Gastrocnemius medialis (tissue), 4 donors: ENCODE measurements around the gene CCDC91. TPM values are rescaled to one million over a fixed set of nuclear protein-coding genes. Genes with fewer than 3 reads are reported as not detected.
A peak's percentile ranks its signal among the peaks of the same experiment; 100 is the strongest.

Experiments
- ATAC-seq, 2 donors: fragments of 150-250 bp; one replicate each; pipeline ENCODE4 v1.9.1; 2016
- DNase-seq, 2 donors: peaks; one replicate each; pipeline ENCODE4 v3.0.0-alpha.2; 2019
- H3K27ac ChIP-seq, 4 donors: fragments of 200-600 bp; sonication (generic); 1 replicate in 1 of 4; 2 replicates in 3 of 4; pipeline ENCODE4 v1.5.1; 2016 to 2018; ENCODE audit warnings: mild to moderate bottlenecking in 2 of 4, moderate library complexity in 1 of 4
- H3K27me3 ChIP-seq, 3 donors: fragments of 200-600 bp; sonication (generic) in 2 of 3; 1 replicate in 1 of 3; 2 replicates in 2 of 3; pipeline versions ENCODE4 v1.5.1 to v1.6.0; 2016 to 2019; ENCODE audit warnings: mild to moderate bottlenecking in 1 of 3, moderate library complexity in 1 of 3
- H3K36me3 ChIP-seq, 2 donors: fragments of 200-600 bp; sonication (generic) in 1 of 2; one replicate each; pipeline ENCODE4 v1.5.1; 2017 to 2018
- H3K4me1 ChIP-seq, 2 donors: fragments of 200-600 bp; sonication (generic) in 1 of 2; one replicate each; pipeline ENCODE4 v1.5.1; 2016 to 2017; ENCODE audit warnings: mild to moderate bottlenecking in 2 of 2
- H3K4me3 ChIP-seq, 4 donors: fragments of 200-600 bp; sonication (generic) in 3 of 4; 1 replicate in 1 of 4; 2 replicates in 3 of 4; pipeline ENCODE4 v1.5.1; 2016 to 2019; ENCODE audit warnings: mild to moderate bottlenecking in 2 of 4
- H3K9me3 ChIP-seq, 3 donors: fragments of 200-600 bp; sonication (generic) in 2 of 3; 1 replicate in 1 of 3; 2 replicates in 2 of 3; pipeline ENCODE4 v1.5.1; 2016 to 2019
- CTCF ChIP-seq, 5 experiments: fragments of 450-650 bp in 3 of 5; fragments of 200-600 bp in 2 of 5; sonication (generic) in 2 of 5; IDR thresholded peaks in 4 of 5; conservative IDR thresholded peaks in 1 of 5; 1 replicate in 4 of 5; 2 replicates in 1 of 5; pipeline ENCODE4 v1.5.1; 2016 to 2019; ENCODE audit warnings: antibody characterized with exemption in 5 of 5, mild to moderate bottlenecking in 3 of 5, moderate library complexity in 3 of 5
- POLR2A ChIP-seq, 2 donors: fragments of 450-650 bp; IDR thresholded peaks; one replicate each; pipeline ENCODE4 v1.6.1; 2017; ENCODE audit warnings: antibody characterized with exemption in 2 of 2, mild to moderate bottlenecking in 2 of 2, moderate library complexity in 2 of 2
- in situ Hi-C, 4 donors: fragments of 200-750 bp; cut with MboI; loops; one replicate each; pipeline versions ENCODE4 v1.15.0 to v1.8.0; 2017; ENCODE audit warnings: low sequenced_read_pairs in 4 of 4
- intact Hi-C: fragments of 100-400 bp; cut with DNase I; formaldehyde crosslinking; loops from one replicate; pipeline ENCODE4 v1.15.1; 2023; ENCODE audit warnings: low total_unique reads
- total RNA-seq, 4 donors: library from RNA; depleted of rRNA; stranded (reverse); fragments of >200 nt; gene quantifications; one replicate each; pipeline versions ENCODE4 v1.1.0 to v1.2.3, GENCODE V29; 2016

Gene CCDC91
- total RNA-seq, 4 donors from 2014 or later, result 22.3 to 50.6 (median 36.6) TPM

GRCh38 chr12:28413460-28414109 lies 223.3 kb downstream of the CCDC91 start:
- DNase-seq, result no peak
- no peak overlapping the region for H3K4me3 ChIP-seq
- H3K9me3 ChIP-seq, result no peaks in the 10 kb centered on the region
- H3K4me1 ChIP-seq, result no peaks in the 10 kb centered on the region
- H3K27ac ChIP-seq, result no peak overlapping the region
- in situ Hi-C loops (no loop called here), intact Hi-C loops (no loop called here)
- no peak for TF ChIP-seq POLR2A (IDR thresholded peaks at IDR 0.05)
- H3K36me3 ChIP-seq, result peaks cover 0 to 4% of the 10 kb centered on the region in 2 donors
- H3K27me3 ChIP-seq, result no peaks in the 10 kb centered on the region
- no peak for ATAC-seq

DNA sequence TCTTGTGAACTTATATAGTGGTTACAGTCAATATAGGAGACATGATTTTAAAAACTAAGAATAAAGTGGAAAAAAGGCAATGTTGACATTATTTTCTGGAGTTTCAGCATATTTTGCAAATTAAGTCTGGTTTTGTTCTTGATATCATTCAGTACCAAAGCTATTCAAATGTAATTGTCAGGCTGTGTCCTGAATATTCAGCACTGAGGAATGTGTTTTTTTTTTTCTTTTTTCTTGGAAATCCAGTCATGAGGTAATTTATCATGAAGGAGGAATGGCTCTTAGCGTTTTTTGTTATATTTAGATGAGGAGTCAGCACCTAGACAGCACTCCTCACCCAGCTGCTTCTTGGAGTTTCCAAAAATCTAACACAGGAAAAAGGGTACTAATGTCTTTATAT lies 225.5 kb downstream of the CCDC91 start:
- intact Hi-C loops, result no loop called here
- Histone ChIP-seq H3K36me3 (peaks cover 0 to 4% of the 10 kb centered on the region in 2 donors), H3K27me3 (no peaks in the 10 kb centered on the region), H3K4me3 (no peak overlapping the region), H3K4me1 (no peaks in the 10 kb centered on the region), H3K9me3 (no peaks in the 10 kb centered on the region), H3K27ac (no peak overlapping the region)
- ATAC-seq (no peak), DNase-seq (no peak)
- in situ Hi-C loops, result no loop called here
- TF ChIP-seq POLR2A (IDR thresholded peaks at IDR 0.05) (no peak), CTCF (IDR thresholded peaks at IDR 0.05 in 4 of 5, conservative IDR thresholded peaks at IDR 0.05 in 1 of 5) (no peak)

- in situ Hi-C loops, result no loop called here
- H3K27me3 ChIP-seq, result no peaks in the 10 kb centered on the region
- no peak for DNase-seq
- no peaks in the 10 kb centered on the region for H3K9me3 ChIP-seq
- no peak for TF ChIP-seq POLR2A (IDR thresholded peaks at IDR 0.05)
- no peak for TF ChIP-seq CTCF (IDR thresholded peaks at IDR 0.05 in 4 of 5, conservative IDR thresholded peaks at IDR 0.05 in 1 of 5)
- no peak overlapping the region for H3K27ac ChIP-seq
- no peak overlapping the region for H3K4me3 ChIP-seq
- peaks cover 0 to 7% of the 10 kb centered on the region in 2 donors for H3K4me1 ChIP-seq
- intact Hi-C loops, result no loop called here
- ATAC-seq, result no peak
- no peaks in the 10 kb centered on the region for H3K36me3 ChIP-seq
These were observed 231.1 kb downstream of the CCDC91 start for GRCh38 chr12:28421374-28421773.

DNA sequence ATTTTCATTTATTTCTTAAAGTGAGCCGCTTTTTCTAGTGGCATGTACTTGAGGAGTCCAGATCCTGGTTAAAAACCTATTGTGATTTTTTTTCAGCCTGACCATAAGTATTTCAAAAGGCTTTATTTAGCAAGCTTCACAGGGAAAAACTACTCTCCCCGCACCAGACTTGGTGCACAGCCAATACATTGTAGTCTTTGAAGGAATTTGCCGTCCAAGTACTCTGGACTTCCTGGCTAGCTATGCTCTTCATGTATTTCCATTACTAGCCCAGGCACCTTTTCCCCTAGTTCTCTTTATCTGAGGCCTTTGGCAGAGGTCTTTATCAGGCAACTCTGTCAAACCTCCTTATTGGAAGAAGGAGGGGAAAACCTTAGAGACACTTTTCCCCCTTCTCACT lies 234.7 kb downstream of the CCDC91 start:
- Histone ChIP-seq H3K27ac (no peak overlapping the region), H3K36me3 (no peaks in the 10 kb centered on the region), H3K4me3 (no peak overlapping the region), H3K9me3 (no peaks in the 10 kb centered on the region), H3K27me3 (no peaks in the 10 kb centered on the region), H3K4me1 (peaks cover 0 to 7% of the 10 kb centered on the region in 2 donors)
- intact Hi-C loops, result no loop called here
- peak in 1 of 2 donors; percentile 11 for ATAC-seq
- in situ Hi-C loops, result no loop called here
- TF ChIP-seq CTCF (IDR thresholded peaks at IDR 0.05 in 4 of 5, conservative IDR thresholded peaks at IDR 0.05 in 1 of 5) (no peak), POLR2A (IDR thresholded peaks at IDR 0.05) (no peak)
- DNase-seq, result no peak

DNA sequence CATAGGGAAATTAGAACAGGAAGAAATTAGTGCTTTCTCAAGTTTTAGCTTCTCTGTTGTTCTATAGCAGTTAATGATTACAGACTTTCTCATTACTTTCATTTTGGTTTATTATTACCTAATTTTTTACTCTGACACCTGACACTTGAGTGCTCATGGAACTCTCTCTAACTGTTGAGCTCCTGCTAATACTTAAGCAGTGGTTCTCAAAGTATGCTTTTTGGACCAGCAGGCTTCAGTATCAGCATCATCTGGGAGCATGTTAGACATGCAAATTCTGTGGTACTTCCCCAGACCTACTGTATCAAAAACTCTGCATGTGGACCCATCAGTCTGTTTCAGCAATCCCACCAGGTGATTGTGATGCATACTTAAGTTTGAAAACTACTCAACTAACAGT lies 235.3 kb downstream of the CCDC91 start:
- Histone ChIP-seq H3K9me3 (no peaks in the 10 kb centered on the region), H3K4me3 (no peak overlapping the region), H3K27ac (no peak overlapping the region), H3K27me3 (no peaks in the 10 kb centered on the region), H3K4me1 (peaks cover 0 to 7% of the 10 kb centered on the region in 2 donors), H3K36me3 (no peaks in the 10 kb centered on the region)
- intact Hi-C loops (no loop called here), in situ Hi-C loops (no loop called here)
- TF ChIP-seq POLR2A (IDR thresholded peaks at IDR 0.05) (no peak), CTCF (IDR thresholded peaks at IDR 0.05 in 4 of 5, conservative IDR thresholded peaks at IDR 0.05 in 1 of 5) (no peak)
- DNase-seq (no peak), ATAC-seq (no peak)
